Sigmoid colon (tissue), 7 donors: ENCODE measurements around the gene MAGEL2. TPM values are rescaled to one million over a fixed set of nuclear protein-coding genes. Genes with fewer than 3 reads are reported as not detected.
"Not testable (repeated sequence)": the region's sequence is repeated elsewhere in the genome, so short reads cannot be mapped to it uniquely, and the experiment has no call there.

Source experiments
- DNase-seq: peaks from one replicate; pipeline ENCODE4 v3.0.0-alpha.2; 2019
- H3K27ac ChIP-seq, 4 donors: fragments of 200-600 bp; sonication (generic); one replicate each; pipeline ENCODE4 v1.5.1; 2016 to 2019; ENCODE audit warnings: mild to moderate bottlenecking in 1 of 4
- H3K27me3 ChIP-seq, 3 donors: fragments of 200-600 bp; sonication (generic); one replicate each; pipeline ENCODE4 v1.5.1; 2019; ENCODE audit warnings: mild to moderate bottlenecking in 1 of 3
- H3K36me3 ChIP-seq, 4 donors: fragments of 200-600 bp; sonication (generic); one replicate each; pipeline ENCODE4 v1.5.1; 2016 to 2019
- H3K4me1 ChIP-seq, 4 donors: fragments of 200-600 bp; sonication (generic); one replicate each; pipeline ENCODE4 v1.5.1; 2017 to 2019
- H3K4me3 ChIP-seq, 4 donors: fragments of 200-600 bp; sonication (generic); one replicate each; pipeline ENCODE4 v1.5.1; 2017 to 2019; ENCODE audit warnings: mild to moderate bottlenecking in 2 of 4, moderate library complexity in 1 of 4
- H3K9me3 ChIP-seq, 4 donors: fragments of 200-600 bp in 3 of 4; sonication (generic) in 3 of 4; one replicate each; pipeline versions ENCODE4 v1.5.1 to v1.6.1; 2013 to 2019
- EP300 ChIP-seq, 4 donors: sonication (generic); formaldehyde crosslinking; IDR thresholded peaks; one replicate each; pipeline ENCODE4 v1.6.1; 2017; ENCODE audit warnings: antibody characterized with exemption in 4 of 4
- POLR2A ChIP-seq, 2 donors: fragments of 450-650 bp; IDR thresholded peaks; one replicate each; pipeline ENCODE4 v1.6.1; 2016; ENCODE audit warnings: antibody characterized with exemption in 2 of 2, mild to moderate bottlenecking in 2 of 2, moderate library complexity in 2 of 2
- POLR2AphosphoS5 ChIP-seq, 4 donors: sonication (generic); formaldehyde crosslinking; IDR thresholded peaks; one replicate each; pipeline ENCODE4 v1.6.1; 2017; ENCODE audit warnings: antibody characterized with exemption in 4 of 4
- WGBS, 2 donors: extraction: QIAGEN DNeasy Blood & Tissue Kit; methylation state at CpG; one replicate each; pipeline ENCODE4 v1.1.7; 2013; 5-methylcytosine and 5-hydroxymethylcytosine counted together
- intact Hi-C: fragments of 100-400 bp; cut with DNase I; formaldehyde crosslinking; loops from one replicate; pipeline ENCODE4 v1.15.1; 2023
- polyA plus RNA-seq, 3 donors: library from polyadenylated mRNA; stranded (reverse); fragments of 200-250 nt; gene quantifications; one replicate each; pipeline ENCODE4 v1.2.3, GENCODE V29; 2013
- total RNA-seq, 4 donors: library from RNA; depleted of rRNA; stranded (reverse); fragments of >200 nt; gene quantifications; one replicate each; pipeline ENCODE4 v1.1.0, GENCODE V29; 2016
- TF ChIP-seq, protein P1 (sequence below), 4 experiments: fragments of 450-650 bp in 3 of 4; fragments of 200-600 bp in 1 of 4; IDR thresholded peaks; one replicate each; pipeline ENCODE4 v1.5.1; 2016 to 2019; ENCODE audit warnings: antibody characterized with exemption in 4 of 4, mild to moderate bottlenecking in 3 of 4, moderate library complexity in 2 of 4
- donor health status: healthy with polysubstance abuse.
- donor health status: Bipolar disorder and iron deficiency.
- donor health status: healthy.

The MAGEL2 gene
- total and polyA plus RNA-seq, 7 donors = under 0.01 to 0.83 (median 0.33) TPM; not detected in 2

DNA sequence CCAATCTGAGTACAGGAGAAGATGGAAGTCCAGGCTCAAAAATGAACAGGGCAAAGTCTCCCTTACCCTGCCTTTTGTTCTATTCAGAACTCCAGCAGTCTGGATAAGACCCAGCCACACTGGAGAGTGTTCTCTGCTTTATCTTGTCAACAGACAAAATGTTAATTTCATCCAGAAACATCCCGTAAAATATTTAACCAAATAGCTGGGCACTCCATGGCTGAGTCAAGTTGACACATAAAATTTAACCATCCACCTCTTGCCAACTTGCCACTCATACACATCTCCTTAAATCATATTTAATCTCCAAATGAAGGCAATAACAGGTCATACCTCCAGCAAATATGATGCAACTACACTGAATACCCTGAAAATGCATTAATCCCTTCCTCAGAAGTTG is 48.6 kb downstream of the MAGEL2 start:
- H3K4me3 ChIP-seq = no peak overlapping the region
- TF ChIP-seq EP300 (IDR thresholded peaks at IDR 0.05) (no peak), POLR2AphosphoS5 (IDR thresholded peaks at IDR 0.05) (no peak), POLR2A (IDR thresholded peaks at IDR 0.05) (no peak)
- TF ChIP-seq, protein P1, sequence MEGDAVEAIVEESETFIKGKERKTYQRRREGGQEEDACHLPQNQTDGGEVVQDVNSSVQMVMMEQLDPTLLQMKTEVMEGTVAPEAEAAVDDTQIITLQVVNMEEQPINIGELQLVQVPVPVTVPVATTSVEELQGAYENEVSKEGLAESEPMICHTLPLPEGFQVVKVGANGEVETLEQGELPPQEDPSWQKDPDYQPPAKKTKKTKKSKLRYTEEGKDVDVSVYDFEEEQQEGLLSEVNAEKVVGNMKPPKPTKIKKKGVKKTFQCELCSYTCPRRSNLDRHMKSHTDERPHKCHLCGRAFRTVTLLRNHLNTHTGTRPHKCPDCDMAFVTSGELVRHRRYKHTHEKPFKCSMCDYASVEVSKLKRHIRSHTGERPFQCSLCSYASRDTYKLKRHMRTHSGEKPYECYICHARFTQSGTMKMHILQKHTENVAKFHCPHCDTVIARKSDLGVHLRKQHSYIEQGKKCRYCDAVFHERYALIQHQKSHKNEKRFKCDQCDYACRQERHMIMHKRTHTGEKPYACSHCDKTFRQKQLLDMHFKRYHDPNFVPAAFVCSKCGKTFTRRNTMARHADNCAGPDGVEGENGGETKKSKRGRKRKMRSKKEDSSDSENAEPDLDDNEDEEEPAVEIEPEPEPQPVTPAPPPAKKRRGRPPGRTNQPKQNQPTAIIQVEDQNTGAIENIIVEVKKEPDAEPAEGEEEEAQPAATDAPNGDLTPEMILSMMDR (IDR thresholded peaks at IDR 0.05) = no peak
- no peaks in the 10 kb centered on the region for H3K4me1 ChIP-seq
- no peaks in the 10 kb centered on the region for H3K9me3 ChIP-seq
- WGBS, 2 donors = 81 to 82% methylated on average over 1 of the region's 1 CpG
- intact Hi-C loops = no loop called here
- no peak for DNase-seq
- no peaks in the 10 kb centered on the region for H3K27me3 ChIP-seq
- H3K27ac ChIP-seq = no peak overlapping the region
- H3K36me3 ChIP-seq = no peaks in the 10 kb centered on the region

DNA sequence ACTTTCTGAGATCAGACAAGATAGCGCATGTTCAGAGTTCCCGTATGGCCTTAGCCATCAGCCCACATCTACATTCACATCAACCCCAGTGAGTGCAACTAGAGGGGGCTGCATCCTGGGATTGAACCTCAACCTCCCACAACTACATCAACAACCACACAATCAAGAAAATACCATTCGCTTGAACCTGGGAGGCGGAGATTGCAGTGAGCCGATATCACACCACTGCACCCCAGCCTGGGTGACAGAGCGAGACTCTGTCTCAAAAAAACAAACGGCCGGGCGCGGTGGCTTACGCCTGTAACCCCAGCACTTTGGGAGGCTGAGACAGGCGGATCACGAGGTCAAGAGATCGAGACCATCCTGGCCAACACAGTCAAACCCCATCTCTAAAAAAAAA is 50.4 kb downstream of the MAGEL2 start:
- H3K36me3 ChIP-seq, H3K27me3 ChIP-seq, DNase-seq, intact Hi-C loops, H3K4me1 ChIP-seq, H3K9me3 ChIP-seq, H3K4me3 ChIP-seq, H3K27ac ChIP-seq: not testable (repeated sequence)
- 88% methylated on average over 14 of the region's 14 CpGs for WGBS, 2 donors

DNA sequence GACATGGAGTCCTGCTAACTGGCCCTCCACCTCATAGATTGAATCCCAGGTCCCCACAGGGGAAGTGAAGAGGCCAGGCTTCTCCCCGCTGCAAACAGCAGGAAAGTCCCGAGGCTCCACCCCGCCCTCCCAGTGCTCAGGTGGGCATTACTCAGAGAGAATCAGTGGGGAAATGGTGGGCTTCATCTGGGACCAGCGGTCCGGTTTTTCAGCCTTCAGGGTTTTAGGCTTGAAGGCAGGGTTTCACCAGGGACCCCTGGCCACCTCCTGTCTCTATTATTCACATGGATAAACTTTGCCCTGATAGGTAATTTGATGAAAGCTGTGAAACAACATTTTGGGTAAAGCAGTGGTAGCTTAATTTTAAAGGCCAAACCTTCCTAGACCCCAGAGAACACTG is 50.9 kb downstream of the MAGEL2 start:
- Histone ChIP-seq H3K4me3 (no peak overlapping the region), H3K27ac (no peak overlapping the region), H3K9me3 (no peaks in the 10 kb centered on the region), H3K36me3 (no peaks in the 10 kb centered on the region), H3K4me1 (no peaks in the 10 kb centered on the region), H3K27me3 (no peaks in the 10 kb centered on the region)
- TF ChIP-seq POLR2A (IDR thresholded peaks at IDR 0.05) = no peak
- no peak for TF ChIP-seq EP300 (IDR thresholded peaks at IDR 0.05)
- TF ChIP-seq, protein P1 (IDR thresholded peaks at IDR 0.05) = no peak
- TF ChIP-seq POLR2AphosphoS5 (IDR thresholded peaks at IDR 0.05) = no peak
- 79 to 82% methylated on average over 5 of the region's 5 CpGs for WGBS, 2 donors
- intact Hi-C loops = no loop called here
- no peak for DNase-seq

DNA sequence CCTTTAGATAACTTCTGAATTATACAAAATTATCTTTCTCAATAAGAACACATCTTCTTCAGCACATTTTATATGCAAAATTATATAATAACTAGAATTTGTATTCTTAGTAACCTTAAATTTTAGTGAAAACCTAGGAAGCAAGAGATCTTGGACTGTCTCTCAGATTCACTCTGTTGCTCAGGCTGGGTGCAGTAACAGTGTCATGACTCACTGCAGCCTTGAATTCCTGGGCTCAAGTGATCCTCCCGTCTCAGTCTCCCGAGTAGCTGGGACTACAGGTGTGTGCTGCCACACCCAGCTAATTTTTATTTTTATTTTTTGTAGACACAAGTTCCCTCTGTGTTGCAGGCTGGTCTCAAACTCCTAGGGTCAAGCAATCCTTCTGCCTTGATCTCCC is 52.3 kb downstream of the MAGEL2 start:
- WGBS, 2 donors = 18 to 54% methylated on average over 2 of the region's 2 CpGs

DNA sequence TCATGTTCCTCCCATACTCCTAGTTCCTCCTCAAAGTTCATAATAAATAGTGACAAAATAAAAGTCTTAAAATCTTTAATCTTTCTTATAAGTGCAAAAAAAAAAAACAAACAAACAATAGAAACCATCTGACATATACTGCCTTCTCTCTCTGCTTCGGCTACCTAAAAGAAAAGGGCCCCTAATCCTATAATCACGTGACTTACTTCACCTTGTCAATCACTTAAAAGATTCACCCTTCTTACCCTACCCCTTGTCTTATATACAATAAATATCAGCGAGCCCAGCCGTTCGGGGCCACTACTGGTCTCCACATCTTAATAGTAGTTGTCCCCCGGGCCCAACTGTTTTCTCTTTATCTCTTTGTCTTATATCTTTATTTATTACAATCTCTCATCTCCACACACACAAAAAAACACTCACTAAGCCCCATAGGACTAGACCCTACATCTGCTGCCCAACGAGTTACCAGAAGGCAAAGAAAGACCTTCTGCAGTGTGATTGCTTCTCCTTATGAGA is 53.4 kb downstream of the MAGEL2 start:
- Histone ChIP-seq H3K36me3 (no peaks in the 10 kb centered on the region), H3K9me3 (no peaks in the 10 kb centered on the region), H3K27me3 (no peaks in the 10 kb centered on the region), H3K27ac (no peak overlapping the region), H3K4me1 (no peaks in the 10 kb centered on the region), H3K4me3 (no peak overlapping the region)
- DNase-seq = no peak
- TF ChIP-seq, protein P1 (IDR thresholded peaks at IDR 0.05) = no peak
- TF ChIP-seq EP300 (IDR thresholded peaks at IDR 0.05) = no peak
- TF ChIP-seq POLR2A (IDR thresholded peaks at IDR 0.05) = no peak
- no peak for TF ChIP-seq POLR2AphosphoS5 (IDR thresholded peaks at IDR 0.05)
- intact Hi-C loops = no loop called here
- WGBS, 2 donors = 82 to 87% methylated on average over 7 of the region's 7 CpGs

More for the DNA sequence above, 52.3 kb downstream of the MAGEL2 start:
- TF ChIP-seq POLR2A (IDR thresholded peaks at IDR 0.05) = no peak
- TF ChIP-seq POLR2AphosphoS5 (IDR thresholded peaks at IDR 0.05) = no peak
- no peak for TF ChIP-seq EP300 (IDR thresholded peaks at IDR 0.05)
- TF ChIP-seq, protein P1 (IDR thresholded peaks at IDR 0.05) = no peak
- no peaks in the 10 kb centered on the region for H3K36me3 ChIP-seq
- DNase-seq = no peak
- H3K9me3 ChIP-seq = no peaks in the 10 kb centered on the region
- H3K4me1 ChIP-seq = no peaks in the 10 kb centered on the region
- H3K4me3 ChIP-seq = no peak overlapping the region
- intact Hi-C loops = no loop called here
- no peak overlapping the region for H3K27ac ChIP-seq
- H3K27me3 ChIP-seq = no peaks in the 10 kb centered on the region

Other genes with a start within 250 kb of the MAGEL2 start
- gene GOLGA6L2, start 200.6 kb downstream of the MAGEL2 start, total RNA-seq = under 1 TPM in 1 of 4 donors, not detected in 3; 0.14 TPM
- gene GOLGA6L2, start 200.6 kb downstream of the MAGEL2 start, polyA plus RNA-seq = not detected
- 1 to 10 TPM in 2 of 4 donors, under 1 TPM in 2; 0.27 to 2.1 (median 0.94) TPM for gene MKRN3, start 82.2 kb downstream of the MAGEL2 start, total RNA-seq
- 1 to 10 TPM in 1 of 3 donors, not detected in 2; 1.1 TPM for gene MKRN3, start 82.2 kb downstream of the MAGEL2 start, polyA plus RNA-seq
- 10 to 100 TPM; 56.7 to 96.2 (median 74.3) TPM for gene NDN, start 39.4 kb upstream of the MAGEL2 start, total RNA-seq
- gene NDN, start 39.4 kb upstream of the MAGEL2 start, polyA plus RNA-seq = 10 to 100 TPM in 2 of 3 donors, 1 to 10 TPM in 1; 5.5 to 21.9 (median 16.8) TPM